ENCODE measurements around the gene RSRC2. TPM values are rescaled to one million over a fixed set of nuclear protein-coding genes. Genes with fewer than 3 reads are reported as not detected.

The RSRC2 gene
- total RNA-seq, 6 experiments from 2014 or later: 17.6 to 27.7 (median 23.4) TPM

DNA sequence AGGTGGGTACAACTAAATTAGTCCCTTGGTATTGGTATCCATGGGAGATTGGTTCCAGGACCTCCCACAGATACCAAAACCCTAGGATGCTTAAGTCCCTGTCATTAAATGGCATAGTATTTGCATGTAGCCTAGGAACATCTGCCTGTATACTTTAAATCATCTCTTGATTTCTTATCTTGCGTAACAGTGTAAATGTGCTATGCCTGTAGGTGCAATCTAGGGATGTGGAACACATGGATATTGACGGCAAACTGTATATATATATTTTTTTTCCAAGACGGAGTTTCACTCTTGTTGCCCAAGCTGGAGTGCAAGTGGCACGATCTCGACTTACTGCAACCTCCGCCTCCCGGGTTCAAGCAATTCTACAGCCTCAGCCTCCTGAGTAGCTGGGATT lies 1.8 kb upstream of the RSRC2 start:
- Histone ChIP-seq H3K4me3 (no peak overlapping the region), H3K27ac (no peak overlapping the region), H3K9me3 (no peaks in the 10 kb centered on the region), H3K36me3 (no peaks in the 10 kb centered on the region), H3K27me3 (no peaks in the 10 kb centered on the region), H3K4me1 (peaks cover 0 to 27% (median 11%) of the 10 kb centered on the region in 4 donors)
- WGBS (ENCODE audit: insufficient coverage, low coverage, low lambda C conversion rate, missing lambda C conversion rate): 88% methylated on average over 5 of the region's 7 CpGs
- no peak for DNase-seq
- no peak for ATAC-seq
- intact Hi-C loops (cut with DNase I): no loop called here
- TF ChIP-seq, protein P1, sequence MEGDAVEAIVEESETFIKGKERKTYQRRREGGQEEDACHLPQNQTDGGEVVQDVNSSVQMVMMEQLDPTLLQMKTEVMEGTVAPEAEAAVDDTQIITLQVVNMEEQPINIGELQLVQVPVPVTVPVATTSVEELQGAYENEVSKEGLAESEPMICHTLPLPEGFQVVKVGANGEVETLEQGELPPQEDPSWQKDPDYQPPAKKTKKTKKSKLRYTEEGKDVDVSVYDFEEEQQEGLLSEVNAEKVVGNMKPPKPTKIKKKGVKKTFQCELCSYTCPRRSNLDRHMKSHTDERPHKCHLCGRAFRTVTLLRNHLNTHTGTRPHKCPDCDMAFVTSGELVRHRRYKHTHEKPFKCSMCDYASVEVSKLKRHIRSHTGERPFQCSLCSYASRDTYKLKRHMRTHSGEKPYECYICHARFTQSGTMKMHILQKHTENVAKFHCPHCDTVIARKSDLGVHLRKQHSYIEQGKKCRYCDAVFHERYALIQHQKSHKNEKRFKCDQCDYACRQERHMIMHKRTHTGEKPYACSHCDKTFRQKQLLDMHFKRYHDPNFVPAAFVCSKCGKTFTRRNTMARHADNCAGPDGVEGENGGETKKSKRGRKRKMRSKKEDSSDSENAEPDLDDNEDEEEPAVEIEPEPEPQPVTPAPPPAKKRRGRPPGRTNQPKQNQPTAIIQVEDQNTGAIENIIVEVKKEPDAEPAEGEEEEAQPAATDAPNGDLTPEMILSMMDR (IDR thresholded peaks at IDR 0.05): no peak
- TF ChIP-seq POLR2A (IDR thresholded peaks at IDR 0.05): no peak

DNA sequence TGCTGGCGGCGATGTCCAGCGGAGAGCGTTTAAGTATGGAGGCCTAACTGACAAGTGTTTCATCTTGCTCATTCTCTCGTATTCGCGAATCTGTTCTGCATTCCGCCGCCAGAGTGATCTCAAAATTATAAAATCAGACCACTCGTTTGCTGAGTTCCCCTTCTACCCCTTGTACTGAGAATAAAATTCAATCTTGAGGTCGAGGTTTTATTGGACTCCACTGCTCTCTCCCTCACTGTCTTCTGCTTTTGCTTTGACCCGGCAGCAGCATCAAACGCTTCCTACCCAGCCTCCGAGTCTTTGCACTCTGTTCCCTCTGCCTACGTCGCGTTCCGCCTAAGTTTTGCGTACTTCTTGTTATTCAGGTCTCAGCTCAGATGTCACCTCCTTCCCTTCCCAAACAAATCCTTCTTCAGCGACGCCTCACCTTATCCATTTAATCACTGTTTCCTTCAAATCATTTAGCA lies 775 bp upstream of the RSRC2 start:
- DNase-seq (no peak), ATAC-seq (no peak)
- intact Hi-C loops (cut with DNase I): no loop called here
- no peaks in the 10 kb centered on the region for H3K27me3 ChIP-seq
- under 1% methylated on average over 21 of the region's 21 CpGs for WGBS (ENCODE audit: insufficient coverage, low coverage, low lambda C conversion rate, missing lambda C conversion rate)
- H3K4me3 ChIP-seq: peak overlapping the region; percentile 45 to 88 (median 75)
- TF ChIP-seq POLR2A (IDR thresholded peaks at IDR 0.05): no peak
- TF ChIP-seq, protein P1 (IDR thresholded peaks at IDR 0.05): no peak
- H3K4me1 ChIP-seq: peaks cover 0 to 35% (median 16%) of the 10 kb centered on the region in 4 donors
- no peaks in the 10 kb centered on the region for H3K9me3 ChIP-seq
- no peaks in the 10 kb centered on the region for H3K36me3 ChIP-seq
- H3K27ac ChIP-seq: peak overlapping the region in 1 of 3 donors; percentile 30

DNA sequence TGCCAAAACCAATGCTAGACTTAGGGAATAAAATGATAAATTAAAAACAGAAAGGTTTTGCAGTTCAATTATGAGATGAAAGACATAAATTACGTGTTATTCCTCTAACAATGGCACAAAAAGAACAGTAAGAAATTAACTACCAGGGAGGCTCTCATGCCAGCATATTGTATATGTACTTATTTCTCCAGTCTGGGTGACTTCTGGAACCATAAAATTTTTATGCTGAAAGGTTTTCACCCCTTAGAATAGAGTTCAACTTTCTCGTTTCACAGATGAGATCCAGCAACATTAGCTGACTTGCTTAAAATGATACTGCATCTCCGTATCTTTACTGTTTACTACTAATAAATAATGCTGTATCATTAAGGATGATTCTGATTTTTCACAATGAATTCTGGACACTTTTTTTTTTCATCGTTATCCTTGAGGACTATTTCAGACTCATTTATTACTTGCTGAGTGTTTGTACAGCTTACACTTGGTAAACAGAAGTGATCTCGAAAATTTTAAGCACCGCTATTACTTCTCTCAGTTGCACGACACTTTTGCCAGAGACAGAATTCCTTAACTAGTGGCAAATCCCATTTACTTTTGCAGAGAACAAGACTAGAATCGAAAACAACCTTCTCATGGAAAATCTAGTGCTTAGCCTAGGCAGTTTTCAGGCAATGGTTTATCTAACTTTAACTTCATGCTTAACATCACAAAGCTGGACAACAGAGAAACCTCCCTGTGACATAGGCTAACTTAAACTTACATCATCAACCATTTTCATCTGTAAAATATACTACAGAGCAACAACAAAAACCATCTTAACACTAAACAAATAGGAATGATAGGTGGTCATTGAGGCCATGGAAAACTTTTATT lies 2.7 kb downstream of the RSRC2 start:
- H3K9me3 ChIP-seq: no peaks in the 10 kb centered on the region
- peaks cover 0 to 35% (median 16%) of the 10 kb centered on the region in 4 donors for H3K4me1 ChIP-seq
- peaks cover 14 to 31% (median 24%) of the 10 kb centered on the region in 4 donors for H3K36me3 ChIP-seq
- ATAC-seq: no peak
- H3K27me3 ChIP-seq: no peaks in the 10 kb centered on the region
- 22% methylated on average over 8 of the region's 8 CpGs for WGBS (ENCODE audit: insufficient coverage, low coverage, low lambda C conversion rate, missing lambda C conversion rate)
- intact Hi-C loops (cut with DNase I): no loop called here
- H3K27ac ChIP-seq: peak overlapping the region in 1 of 3 donors; percentile 5
- DNase-seq: no peak
- H3K4me3 ChIP-seq: peak overlapping the region; percentile 53 to 75 (median 70)
- no peak for TF ChIP-seq POLR2A (IDR thresholded peaks at IDR 0.05)
- TF ChIP-seq, protein P1 (IDR thresholded peaks at IDR 0.05): no peak

DNA sequence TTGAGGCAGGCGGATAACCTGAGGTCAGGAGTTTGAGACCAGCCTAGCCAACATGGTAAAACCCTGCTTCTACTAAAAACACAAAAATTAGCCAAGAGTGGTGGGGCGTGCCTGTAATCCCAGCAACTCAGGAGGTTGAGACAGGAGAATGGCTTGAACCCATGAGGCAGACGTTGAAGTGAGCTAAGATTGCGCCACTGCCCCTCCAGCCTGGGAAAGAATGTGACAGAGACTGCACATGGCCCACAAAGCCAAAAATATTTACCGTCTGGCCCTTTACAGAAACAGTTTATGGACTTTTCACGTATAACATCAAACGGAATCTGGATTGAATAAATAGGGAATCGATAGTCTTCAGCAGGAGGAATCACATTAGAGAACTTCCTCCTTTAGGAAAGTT lies 3.5 kb downstream of the RSRC2 start:
- ATAC-seq (no peak), DNase-seq (no peak)
- Histone ChIP-seq H3K9me3 (no peaks in the 10 kb centered on the region), H3K27me3 (no peaks in the 10 kb centered on the region), H3K4me1 (peaks cover 0 to 34% (median 16%) of the 10 kb centered on the region in 4 donors), H3K4me3 (no peak overlapping the region), H3K27ac (no peak overlapping the region), H3K36me3 (peaks cover 17 to 39% (median 31%) of the 10 kb centered on the region in 4 donors)
- TF ChIP-seq, protein P1 (IDR thresholded peaks at IDR 0.05): no peak
- TF ChIP-seq POLR2A (IDR thresholded peaks at IDR 0.05): no peak
- WGBS (ENCODE audit: insufficient coverage, low coverage, low lambda C conversion rate, missing lambda C conversion rate): 36% methylated on average over 8 of the region's 8 CpGs
- intact Hi-C loops (cut with DNase I): no loop called here
